ENCODE data around the gene MTHFR. TPM values are rescaled to one million over a fixed set of nuclear protein-coding genes. Genes with fewer than 3 reads are reported as not detected.
A peak's percentile ranks its signal among the peaks of the same experiment; 100 is the strongest.
"Not testable (repeated sequence)": the region's sequence is repeated elsewhere in the genome, so short reads cannot be mapped to it uniquely, and the experiment has no call there.

Gene MTHFR
- total and polyA plus RNA-seq, 8 donors: 9.6 to 19.1 (median 15.6) TPM

DNA sequence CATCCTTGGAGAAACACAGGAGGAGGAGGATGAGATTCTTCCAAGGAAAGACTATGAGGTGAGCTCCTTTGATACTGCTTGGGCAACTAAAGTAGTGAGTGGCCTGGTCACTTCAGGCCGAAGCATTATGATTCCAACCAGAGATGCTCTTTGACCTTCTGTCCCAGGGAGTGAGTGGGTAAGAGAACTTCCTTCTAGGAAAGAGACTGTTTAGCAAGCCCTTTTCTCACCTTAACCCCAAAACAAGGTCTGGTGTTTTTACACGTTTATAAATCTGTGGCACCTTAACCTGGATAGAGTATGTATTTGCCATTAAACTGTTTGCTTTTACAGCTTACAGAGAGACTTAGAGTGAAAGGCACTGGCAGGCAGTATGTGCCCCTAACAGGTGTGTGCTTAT lies 1.4 kb upstream of the MTHFR start:
- intact Hi-C loops (cut with DNase I): no loop called here
- peak overlapping the region in 3 of 4 donors; percentile 34 to 81 (median 70) for H3K4me3 ChIP-seq
- TF ChIP-seq, protein P1, sequence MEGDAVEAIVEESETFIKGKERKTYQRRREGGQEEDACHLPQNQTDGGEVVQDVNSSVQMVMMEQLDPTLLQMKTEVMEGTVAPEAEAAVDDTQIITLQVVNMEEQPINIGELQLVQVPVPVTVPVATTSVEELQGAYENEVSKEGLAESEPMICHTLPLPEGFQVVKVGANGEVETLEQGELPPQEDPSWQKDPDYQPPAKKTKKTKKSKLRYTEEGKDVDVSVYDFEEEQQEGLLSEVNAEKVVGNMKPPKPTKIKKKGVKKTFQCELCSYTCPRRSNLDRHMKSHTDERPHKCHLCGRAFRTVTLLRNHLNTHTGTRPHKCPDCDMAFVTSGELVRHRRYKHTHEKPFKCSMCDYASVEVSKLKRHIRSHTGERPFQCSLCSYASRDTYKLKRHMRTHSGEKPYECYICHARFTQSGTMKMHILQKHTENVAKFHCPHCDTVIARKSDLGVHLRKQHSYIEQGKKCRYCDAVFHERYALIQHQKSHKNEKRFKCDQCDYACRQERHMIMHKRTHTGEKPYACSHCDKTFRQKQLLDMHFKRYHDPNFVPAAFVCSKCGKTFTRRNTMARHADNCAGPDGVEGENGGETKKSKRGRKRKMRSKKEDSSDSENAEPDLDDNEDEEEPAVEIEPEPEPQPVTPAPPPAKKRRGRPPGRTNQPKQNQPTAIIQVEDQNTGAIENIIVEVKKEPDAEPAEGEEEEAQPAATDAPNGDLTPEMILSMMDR (IDR thresholded peaks at IDR 0.05): no peak
- no peaks in the 10 kb centered on the region for H3K27me3 ChIP-seq
- 19 to 20% methylated on average over 2 of the region's 2 CpGs for WGBS, 2 donors
- peak in 1 of 6 donors; percentile 2 for DNase-seq
- peaks cover 7 to 36% (median 21%) of the 10 kb centered on the region in 3 donors for H3K4me1 ChIP-seq
- FAIRE-seq: no peak
- H3K27ac ChIP-seq: peak overlapping the region in 2 of 4 donors; percentile 93 to 99
- H3K36me3 ChIP-seq: no peaks in the 10 kb centered on the region
- no peaks in the 10 kb centered on the region for H3K9me3 ChIP-seq
- no peak for ATAC-seq

DNA sequence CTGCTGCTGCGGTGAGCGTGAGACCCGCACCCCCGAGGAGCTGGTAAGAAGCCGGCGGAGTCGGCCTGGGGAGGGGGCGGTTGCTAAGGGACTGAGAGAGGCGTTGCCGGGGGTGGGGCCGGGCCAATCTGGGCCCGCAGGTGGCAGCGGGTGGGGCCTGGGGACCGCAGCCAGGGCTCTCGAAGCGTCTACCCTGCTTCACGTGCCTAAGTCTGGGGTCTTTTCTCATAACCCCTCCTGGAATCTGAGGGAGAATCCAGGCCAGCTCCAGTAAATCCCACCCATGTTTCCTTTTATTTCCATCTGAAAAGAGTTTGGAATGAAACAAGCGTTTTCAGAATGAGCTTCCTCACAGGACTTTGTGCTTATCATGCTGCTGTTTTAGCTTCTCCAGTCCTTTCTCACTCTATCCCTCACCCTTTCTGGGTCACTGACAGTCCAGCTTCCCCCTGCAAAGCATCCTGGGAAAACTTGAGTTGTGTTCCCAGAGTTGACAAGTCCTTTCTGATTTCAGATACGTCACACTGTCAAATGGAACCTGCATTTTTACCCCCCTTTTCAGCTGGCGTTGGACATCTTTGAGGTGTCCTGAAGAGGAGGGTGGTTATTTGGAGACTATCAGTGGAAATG lies 658 bp upstream of the MTHFR start:
- intact Hi-C loops (cut with DNase I): no loop called here
- FAIRE-seq: no peak

DNA sequence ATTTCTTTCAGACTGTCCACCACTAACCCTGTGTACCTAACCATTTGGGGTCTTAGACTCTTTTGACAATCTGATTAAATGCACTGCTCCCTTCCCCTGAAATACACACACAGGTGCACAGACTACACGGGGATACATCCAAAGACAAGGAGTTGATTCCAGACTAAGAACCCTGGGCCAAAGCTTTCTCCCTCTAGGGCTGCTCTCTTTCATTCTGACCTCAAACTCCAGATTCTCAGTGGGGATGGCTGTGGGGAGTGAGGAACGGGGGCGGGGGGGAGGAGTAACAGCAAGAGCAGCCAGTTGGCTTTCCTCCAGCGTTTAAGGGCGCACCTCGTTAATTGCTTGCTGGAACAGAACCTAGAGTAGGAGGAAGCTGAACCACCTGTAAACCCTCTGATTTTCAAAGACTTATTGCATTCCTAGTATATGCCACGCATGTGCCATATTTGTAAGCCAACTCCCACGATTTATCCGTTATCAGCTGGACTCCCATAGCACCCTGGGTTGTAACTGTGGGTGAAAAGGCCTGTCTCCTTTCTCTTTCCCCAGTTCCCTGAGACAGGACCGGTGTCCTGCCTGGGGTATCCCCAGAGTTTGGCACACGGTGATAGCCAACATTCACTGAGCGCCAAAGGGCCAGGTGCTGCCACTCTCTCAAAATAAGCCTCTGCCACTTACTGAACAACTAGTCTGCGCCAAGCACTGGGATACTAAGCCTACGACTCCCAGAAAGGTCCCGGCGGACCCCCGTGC lies 920 bp downstream of the MTHFR start:
- FAIRE-seq: no peak
- Histone ChIP-seq H3K27ac (peak overlapping the region; percentile 92 to 99 (median 94)), H3K27me3 (no peaks in the 10 kb centered on the region), H3K36me3 (peaks cover 0 to 14% (median 0%) of the 10 kb centered on the region in 3 donors), H3K4me1 (peaks cover 7 to 37% (median 21%) of the 10 kb centered on the region in 3 donors), H3K9me3 (no peaks in the 10 kb centered on the region), H3K4me3 (peak overlapping the region; percentile 37 to 81 (median 66))
- peak; percentile 4 to 9 (median 4) for ATAC-seq
- TF ChIP-seq, protein P1 (IDR thresholded peaks at IDR 0.05): no peak
- peak in 5 of 6 donors; percentile 58 to 63 (median 60) for DNase-seq
- intact Hi-C loops (cut with DNase I): no loop called here
- WGBS, 2 donors: 1% methylated on average over 17 of the region's 17 CpGs

More for the DNA sequence above, 658 bp upstream of the MTHFR start:
- H3K36me3 ChIP-seq: no peaks in the 10 kb centered on the region
- H3K27ac ChIP-seq: peak overlapping the region; percentile 92 to 99 (median 94)
- H3K9me3 ChIP-seq: no peaks in the 10 kb centered on the region
- peak; percentile 51 to 62 (median 61) for ATAC-seq
- no peaks in the 10 kb centered on the region for H3K27me3 ChIP-seq
- DNase-seq: peak in 1 of 6 donors; percentile 40
- TF ChIP-seq, protein P1 (IDR thresholded peaks at IDR 0.05): no peak
- H3K4me3 ChIP-seq: peak overlapping the region; percentile 34 to 81 (median 66)
- 0% methylated on average over 13 to 20 of the region's 20 CpGs for WGBS, 2 donors
- H3K4me1 ChIP-seq: peaks cover 7 to 37% (median 21%) of the 10 kb centered on the region in 3 donors

DNA sequence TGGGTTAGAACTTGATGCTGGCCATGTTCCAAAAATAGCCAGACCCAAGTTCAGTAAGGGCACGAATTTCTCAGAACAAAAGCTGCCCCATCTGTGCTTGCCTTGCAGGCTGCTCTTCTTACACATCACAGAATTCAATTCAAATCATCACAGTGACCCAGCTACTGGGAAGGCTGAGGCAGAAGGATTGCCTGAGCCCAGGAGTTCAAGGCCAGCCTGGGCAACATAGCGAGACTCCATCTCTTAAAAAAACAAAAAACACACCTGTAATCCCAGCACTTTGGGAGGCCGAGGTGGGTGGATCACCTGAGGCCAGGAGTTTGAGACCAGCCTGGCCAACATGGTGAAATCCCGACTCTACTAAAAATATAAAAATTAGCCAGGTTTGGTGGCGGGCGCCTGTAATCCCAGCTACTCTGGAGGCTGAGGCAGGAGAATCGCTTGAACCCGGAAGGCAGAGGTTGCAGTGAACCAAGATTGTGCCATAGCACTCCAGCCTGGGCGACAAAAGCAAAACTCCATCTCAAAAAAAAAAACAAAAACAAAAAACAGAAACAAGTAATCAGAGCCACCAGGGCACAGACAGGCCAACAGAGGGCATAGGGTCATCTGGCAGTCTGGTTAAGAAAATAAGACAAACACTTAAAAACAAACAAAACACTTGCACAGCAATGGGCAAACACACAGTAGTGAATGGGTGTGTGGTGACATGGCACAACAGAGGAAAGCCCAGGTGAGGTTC lies 1.7 kb downstream of the MTHFR start:
- 56 to 64% methylated on average over 9 of the region's 9 CpGs for WGBS, 2 donors
- FAIRE-seq; H3K27me3 ChIP-seq; H3K9me3 ChIP-seq; intact Hi-C loops (cut with DNase I): not testable (repeated sequence)
- DNase-seq (peak in 1 of 6 donors; percentile 14), ATAC-seq (peak in 1 of 4 donors; percentile 1)
- H3K27ac ChIP-seq: peak overlapping the region in 3 of 4 donors; percentile 93 to 99 (median 96)
- H3K36me3 ChIP-seq: peaks cover 0 to 14% (median 0%) of the 10 kb centered on the region in 3 donors
- H3K4me3 ChIP-seq: peak overlapping the region in 2 of 4 donors; percentile 70 to 81
- H3K4me1 ChIP-seq: peaks cover 7 to 37% (median 21%) of the 10 kb centered on the region in 3 donors
